ENCODE data around the gene ZNF438. TPM values are rescaled to one million over a fixed set of nuclear protein-coding genes. Genes with fewer than 3 reads are reported as not detected.
A peak's percentile ranks its signal among the peaks of the same experiment; 100 is the strongest.
"Not testable (repeated sequence)": the region's sequence is repeated elsewhere in the genome, so short reads cannot be mapped to it uniquely, and the experiment has no call there.

Gene ZNF438
- total RNA-seq, 4 donors from 2014 or later = 7.7 to 11.2 (median 8.7) TPM

DNA sequence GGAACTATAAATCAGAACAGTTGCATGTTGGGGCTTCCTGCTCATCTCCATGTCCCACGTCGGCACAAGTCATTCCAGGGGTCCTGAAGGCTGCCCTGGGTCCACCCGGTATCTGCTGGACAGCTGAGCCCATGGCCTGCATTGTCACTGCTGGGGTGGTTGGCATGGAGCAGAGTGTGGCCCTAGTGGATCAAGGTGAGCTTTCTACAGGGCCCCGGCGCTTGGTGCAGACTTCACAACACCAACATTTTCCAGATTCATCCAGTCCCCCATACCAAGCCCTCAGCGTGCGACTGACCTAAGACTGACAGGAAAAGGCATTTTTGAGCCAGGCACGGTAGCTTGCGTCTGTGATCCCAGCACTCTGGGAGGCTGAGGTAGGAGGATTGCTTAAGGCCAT is 226.6 kb downstream of the ZNF438 start:
- WGBS, 2 donors = 77 to 81% methylated on average over 9 of the region's 9 CpGs
- DNase-seq (ENCODE audit: low spot score in 2 of 2) = no peak
- TF ChIP-seq POLR2A (IDR thresholded peaks at IDR 0.05) = no peak
- TF ChIP-seq, protein P1, sequence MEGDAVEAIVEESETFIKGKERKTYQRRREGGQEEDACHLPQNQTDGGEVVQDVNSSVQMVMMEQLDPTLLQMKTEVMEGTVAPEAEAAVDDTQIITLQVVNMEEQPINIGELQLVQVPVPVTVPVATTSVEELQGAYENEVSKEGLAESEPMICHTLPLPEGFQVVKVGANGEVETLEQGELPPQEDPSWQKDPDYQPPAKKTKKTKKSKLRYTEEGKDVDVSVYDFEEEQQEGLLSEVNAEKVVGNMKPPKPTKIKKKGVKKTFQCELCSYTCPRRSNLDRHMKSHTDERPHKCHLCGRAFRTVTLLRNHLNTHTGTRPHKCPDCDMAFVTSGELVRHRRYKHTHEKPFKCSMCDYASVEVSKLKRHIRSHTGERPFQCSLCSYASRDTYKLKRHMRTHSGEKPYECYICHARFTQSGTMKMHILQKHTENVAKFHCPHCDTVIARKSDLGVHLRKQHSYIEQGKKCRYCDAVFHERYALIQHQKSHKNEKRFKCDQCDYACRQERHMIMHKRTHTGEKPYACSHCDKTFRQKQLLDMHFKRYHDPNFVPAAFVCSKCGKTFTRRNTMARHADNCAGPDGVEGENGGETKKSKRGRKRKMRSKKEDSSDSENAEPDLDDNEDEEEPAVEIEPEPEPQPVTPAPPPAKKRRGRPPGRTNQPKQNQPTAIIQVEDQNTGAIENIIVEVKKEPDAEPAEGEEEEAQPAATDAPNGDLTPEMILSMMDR (IDR thresholded peaks at IDR 0.05) = no peak
- intact Hi-C loops (cut with DNase I; ENCODE audit: low total_unique reads) = no loop called here
- H3K4me3 ChIP-seq (ENCODE audit: low read depth, poor library complexity, severe bottlenecking) = no peak overlapping the region

DNA sequence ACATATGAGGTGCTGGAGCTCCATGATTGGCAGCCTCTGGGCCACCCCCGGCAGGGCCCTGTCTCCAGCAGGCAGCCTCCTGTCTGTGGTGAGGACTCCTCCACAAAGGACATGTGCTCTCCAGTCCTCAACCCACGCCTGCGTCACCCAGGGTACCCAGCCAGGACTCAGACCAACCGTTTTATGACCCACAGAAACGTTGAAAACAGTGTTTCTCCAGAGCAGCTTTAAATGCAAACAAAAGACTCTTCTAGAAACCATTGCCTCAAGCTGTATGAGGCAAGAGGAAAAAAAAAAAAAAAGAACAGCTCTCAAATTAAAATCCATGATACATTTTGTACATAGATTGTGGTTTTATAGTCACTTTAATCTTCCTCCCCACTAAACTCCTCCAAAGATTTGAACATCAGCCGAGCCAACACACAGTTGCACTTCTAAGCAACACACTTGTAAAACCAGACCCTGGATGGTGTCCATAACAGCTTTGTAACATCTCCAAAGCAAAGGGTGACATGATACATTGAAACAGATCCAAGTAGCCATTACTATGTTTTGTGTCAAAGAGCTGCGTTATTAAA is 227.1 kb downstream of the ZNF438 start:
- TF ChIP-seq, protein P1 (IDR thresholded peaks at IDR 0.05) = no peak
- intact Hi-C loops (cut with DNase I; ENCODE audit: low total_unique reads) = no loop called here

DNA sequence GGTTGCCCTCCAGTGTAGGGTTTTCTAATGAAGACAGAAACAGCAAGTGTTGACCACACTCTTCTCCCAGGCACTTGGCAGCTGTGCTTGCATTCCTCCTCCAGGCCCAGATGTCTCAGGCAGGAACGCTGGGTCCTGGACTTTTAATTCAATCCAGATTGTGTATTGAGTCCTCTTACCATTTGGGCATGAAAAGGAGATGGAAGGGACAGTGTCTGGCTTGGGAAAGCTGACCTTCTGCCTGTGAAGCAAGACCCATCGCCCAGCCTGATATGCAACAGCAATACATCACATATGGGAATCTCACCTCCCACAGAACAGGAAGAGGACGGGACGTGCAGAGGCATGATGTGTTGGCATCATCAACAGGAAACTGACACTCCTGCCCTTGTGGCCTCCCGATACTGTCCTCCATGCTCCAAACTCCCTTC is 227.8 kb downstream of the ZNF438 start:
- TF ChIP-seq, protein P1 (IDR thresholded peaks at IDR 0.05) = no peak
- TF ChIP-seq POLR2A (IDR thresholded peaks at IDR 0.05) = no peak
- H3K4me3 ChIP-seq (ENCODE audit: low read depth, poor library complexity, severe bottlenecking) = no peak overlapping the region
- intact Hi-C loops (cut with DNase I; ENCODE audit: low total_unique reads) = no loop called here
- WGBS, 2 donors = 33 to 42% methylated on average over 5 of the region's 5 CpGs
- DNase-seq (ENCODE audit: low spot score in 2 of 2) = peak; percentile 81 to 92

More for the DNA sequence above, 227.1 kb downstream of the ZNF438 start:
- H3K4me3 ChIP-seq (ENCODE audit: low read depth, poor library complexity, severe bottlenecking) = no peak overlapping the region
- WGBS, 2 donors = 40 to 42% methylated on average over 7 of the region's 7 CpGs
- DNase-seq (ENCODE audit: low spot score in 2 of 2) = peak in 1 of 2 donors; percentile 63

DNA sequence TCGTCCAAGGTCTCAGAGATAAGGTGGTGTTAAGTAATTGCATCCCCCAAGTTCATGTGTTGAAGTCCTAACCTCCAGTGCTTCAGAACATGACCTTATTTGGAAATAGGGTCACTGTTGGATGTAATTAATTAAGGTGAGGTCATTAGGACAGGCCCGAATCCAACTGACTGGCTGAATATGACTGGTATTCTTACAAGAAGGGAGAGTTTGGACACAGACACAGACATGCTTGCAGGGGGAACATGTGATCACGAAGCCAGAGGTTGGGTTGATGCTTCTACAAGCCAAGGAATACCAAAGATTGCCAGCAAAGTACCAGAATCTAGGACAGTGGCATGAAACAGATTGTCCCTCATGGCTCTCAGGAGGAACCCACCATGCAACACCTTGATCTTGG is 228.6 kb downstream of the ZNF438 start:
- WGBS, 2 donors = 78 to 81% methylated on average over 3 of the region's 3 CpGs
- H3K4me3 ChIP-seq (ENCODE audit: low read depth, poor library complexity, severe bottlenecking) = no peak overlapping the region
- DNase-seq (ENCODE audit: low spot score in 2 of 2) = no peak
- intact Hi-C loops (cut with DNase I; ENCODE audit: low total_unique reads) = no loop called here
- TF ChIP-seq, protein P1 (IDR thresholded peaks at IDR 0.05) = no peak
- no peak for TF ChIP-seq POLR2A (IDR thresholded peaks at IDR 0.05)

DNA sequence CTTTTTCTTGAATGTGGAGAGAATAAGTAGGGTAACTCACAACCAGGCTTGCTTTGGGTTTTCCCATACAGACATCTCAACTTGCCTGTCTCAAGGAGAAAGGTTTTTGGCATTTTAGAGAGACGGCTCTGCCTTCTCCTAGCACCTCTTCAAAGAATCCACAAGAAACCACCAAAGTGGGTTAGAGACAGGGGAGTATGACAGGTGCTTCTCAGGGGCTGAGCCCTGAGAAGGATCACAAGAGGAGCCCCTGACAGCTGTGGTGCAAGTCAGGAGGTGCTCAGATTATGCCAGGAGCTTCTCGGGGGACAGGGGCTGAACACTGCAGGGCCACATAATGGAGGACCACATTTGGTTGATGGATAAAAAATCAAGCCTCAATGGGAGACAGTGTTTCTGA is 231.3 kb downstream of the ZNF438 start:
- H3K4me3 ChIP-seq (ENCODE audit: low read depth, poor library complexity, severe bottlenecking) = no peak overlapping the region
- TF ChIP-seq, protein P1 (IDR thresholded peaks at IDR 0.05) = no peak
- TF ChIP-seq POLR2A (IDR thresholded peaks at IDR 0.05) = no peak
- intact Hi-C loops (cut with DNase I; ENCODE audit: low total_unique reads) = no loop called here

DNA sequence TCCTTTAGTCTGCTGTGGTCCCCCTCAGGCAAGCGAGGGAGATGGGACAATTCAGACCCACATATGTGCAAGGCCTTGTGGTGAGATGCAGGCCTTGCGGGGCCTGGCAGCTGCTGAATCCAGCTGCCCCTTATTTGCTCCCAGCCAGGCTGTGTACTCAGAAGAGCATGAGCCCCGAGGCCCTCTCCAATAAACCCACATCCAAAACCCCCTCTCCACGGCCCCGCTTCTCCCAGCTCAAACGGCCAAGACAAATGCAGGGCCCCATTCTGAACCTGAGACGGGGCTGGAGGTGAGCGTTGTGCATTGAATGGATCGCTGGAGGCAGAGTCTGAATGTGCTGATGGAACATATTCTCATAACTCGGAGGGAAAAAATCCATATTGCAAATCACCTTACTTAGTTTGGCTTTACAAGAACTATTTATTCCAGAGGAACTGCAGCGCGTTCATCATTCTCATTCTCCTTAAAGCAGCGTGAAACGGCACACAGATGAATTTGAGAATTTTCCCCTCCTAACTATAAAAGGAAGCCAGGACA is 232.9 kb downstream of the ZNF438 start:
- no peak for DNase-seq (ENCODE audit: low spot score in 2 of 2)
- no peak overlapping the region for H3K4me3 ChIP-seq (ENCODE audit: low read depth, poor library complexity, severe bottlenecking)
- intact Hi-C loops (cut with DNase I; ENCODE audit: low total_unique reads) = no loop called here
- no peak for TF ChIP-seq POLR2A (IDR thresholded peaks at IDR 0.05)
- TF ChIP-seq, protein P1 (IDR thresholded peaks at IDR 0.05) = no peak
- 81 to 86% methylated on average over 14 of the region's 14 CpGs for WGBS, 2 donors

More for the DNA sequence above, 231.3 kb downstream of the ZNF438 start:
- DNase-seq (ENCODE audit: low spot score in 2 of 2) = no peak
- 92 to 94% methylated on average over 2 of the region's 2 CpGs for WGBS, 2 donors

DNA sequence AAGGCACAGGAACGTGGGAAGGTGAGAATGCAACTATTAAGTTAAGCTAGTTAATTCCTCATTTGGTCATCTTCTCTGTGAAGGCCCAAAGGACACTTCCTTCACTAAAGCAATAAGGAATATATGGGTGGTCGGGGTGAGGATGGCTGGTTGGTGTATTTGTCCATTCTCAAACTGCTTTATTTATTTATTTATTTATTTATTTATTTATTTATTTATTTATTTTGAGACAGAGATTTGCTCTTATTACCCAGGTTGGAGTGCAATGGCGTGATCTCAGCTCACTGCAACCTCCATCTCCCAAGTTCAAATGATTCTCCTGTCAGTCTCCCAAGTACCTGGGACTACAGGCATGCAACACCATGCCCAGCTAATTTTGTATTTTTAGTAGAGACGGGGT is 236.6 kb downstream of the ZNF438 start:
- DNase-seq (ENCODE audit: low spot score in 2 of 2); intact Hi-C loops (cut with DNase I; ENCODE audit: low total_unique reads); H3K4me3 ChIP-seq (ENCODE audit: low read depth, poor library complexity, severe bottlenecking): not testable (repeated sequence)
- WGBS, 2 donors = 91 to 94% methylated on average over 4 of the region's 4 CpGs

Measured in lower leg skin (tissue), 4 donors.